PC-9 (cell line): Measurements from ENCODE around the gene MUC16.

Source experiments
- EZH2 ChIP-seq: fragments of 200-600 bp; sonication (generic); IDR thresholded peaks from 2 replicates; pipeline ENCODE4 v1.8.0; 2017; ENCODE audit warnings: antibody characterized with exemption, low read depth
- TF ChIP-seq, protein P1 (sequence below): fragments of 200-600 bp; sonication (generic); conservative IDR thresholded peaks from 2 replicates; pipeline ENCODE4 v1.6.1; 2017; ENCODE audit warnings: mixed run types, antibody characterized with exemption, mild to moderate bottlenecking, moderate library complexity

DNA sequence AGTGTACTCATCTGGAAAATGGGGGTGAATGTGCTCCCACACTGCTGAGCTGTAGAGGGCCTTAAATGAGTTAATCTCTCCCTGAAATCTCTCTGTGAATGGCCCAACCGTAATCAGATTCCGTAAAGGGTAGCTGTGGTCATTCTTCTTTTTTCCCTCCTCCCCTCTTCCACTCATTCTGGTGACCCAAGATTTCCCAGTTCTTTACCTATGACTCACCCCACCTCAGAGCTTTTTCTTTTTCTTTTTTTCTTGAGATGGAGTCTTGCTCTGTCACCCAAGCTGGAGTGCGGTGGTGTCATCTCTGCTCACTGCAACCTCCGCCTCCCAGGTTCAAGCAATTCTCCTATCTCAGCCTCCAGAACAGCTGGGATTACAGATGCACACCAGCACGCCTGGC is 33.3 kb upstream of the MUC16 start:
- TF ChIP-seq, protein P1, sequence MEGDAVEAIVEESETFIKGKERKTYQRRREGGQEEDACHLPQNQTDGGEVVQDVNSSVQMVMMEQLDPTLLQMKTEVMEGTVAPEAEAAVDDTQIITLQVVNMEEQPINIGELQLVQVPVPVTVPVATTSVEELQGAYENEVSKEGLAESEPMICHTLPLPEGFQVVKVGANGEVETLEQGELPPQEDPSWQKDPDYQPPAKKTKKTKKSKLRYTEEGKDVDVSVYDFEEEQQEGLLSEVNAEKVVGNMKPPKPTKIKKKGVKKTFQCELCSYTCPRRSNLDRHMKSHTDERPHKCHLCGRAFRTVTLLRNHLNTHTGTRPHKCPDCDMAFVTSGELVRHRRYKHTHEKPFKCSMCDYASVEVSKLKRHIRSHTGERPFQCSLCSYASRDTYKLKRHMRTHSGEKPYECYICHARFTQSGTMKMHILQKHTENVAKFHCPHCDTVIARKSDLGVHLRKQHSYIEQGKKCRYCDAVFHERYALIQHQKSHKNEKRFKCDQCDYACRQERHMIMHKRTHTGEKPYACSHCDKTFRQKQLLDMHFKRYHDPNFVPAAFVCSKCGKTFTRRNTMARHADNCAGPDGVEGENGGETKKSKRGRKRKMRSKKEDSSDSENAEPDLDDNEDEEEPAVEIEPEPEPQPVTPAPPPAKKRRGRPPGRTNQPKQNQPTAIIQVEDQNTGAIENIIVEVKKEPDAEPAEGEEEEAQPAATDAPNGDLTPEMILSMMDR: no peak
- TF ChIP-seq EZH2: no peak
